Stimulated activated naive CD8-positive, alpha-beta T cell treated with anti-CD3 and anti-CD28 coated beads, Interleukin-15, amount 100 ng/mL, for 72 hours (primary cell): ENCODE data around the gene PLCB1.

Experiments
- ATAC-seq: fragments of 150-1000 bp; cut with Tn5 transposase; 2 replicates; pipeline ENCODE4 v1.10.0; 2021; ENCODE audit warnings: mild to moderate bottlenecking, moderate library complexity
- DNase-seq, 2 donors: peaks; one replicate each; pipeline ENCODE4 v3.0.0; 2021 to 2022
- H3K27ac Mint-ChIP-seq, 2 donors: one replicate each; pipeline ENCODE4 v1.8.0; 2022; ENCODE audit warnings: mild to moderate bottlenecking in 2 of 2, mixed read lengths in 2 of 2, moderate library complexity in 2 of 2
- H3K27me3 Mint-ChIP-seq: one replicate; pipeline ENCODE4 v1.8.0; 2022; ENCODE audit warnings: mixed read lengths
- H3K4me1 Mint-ChIP-seq: one replicate; pipeline ENCODE4 v1.8.0; 2022; ENCODE audit warnings: mild to moderate bottlenecking, mixed read lengths
- H3K4me3 Mint-ChIP-seq, 2 donors: one replicate each; pipeline ENCODE4 v1.8.0; 2022; ENCODE audit warnings: mild to moderate bottlenecking in 2 of 2, mixed read lengths in 2 of 2, moderate library complexity in 1 of 2
- H3K9me3 Mint-ChIP-seq, 2 donors: one replicate each; pipeline ENCODE4 v1.8.0; 2022; ENCODE audit warnings: mixed read lengths in 2 of 2

Gene PLCB1

DNA sequence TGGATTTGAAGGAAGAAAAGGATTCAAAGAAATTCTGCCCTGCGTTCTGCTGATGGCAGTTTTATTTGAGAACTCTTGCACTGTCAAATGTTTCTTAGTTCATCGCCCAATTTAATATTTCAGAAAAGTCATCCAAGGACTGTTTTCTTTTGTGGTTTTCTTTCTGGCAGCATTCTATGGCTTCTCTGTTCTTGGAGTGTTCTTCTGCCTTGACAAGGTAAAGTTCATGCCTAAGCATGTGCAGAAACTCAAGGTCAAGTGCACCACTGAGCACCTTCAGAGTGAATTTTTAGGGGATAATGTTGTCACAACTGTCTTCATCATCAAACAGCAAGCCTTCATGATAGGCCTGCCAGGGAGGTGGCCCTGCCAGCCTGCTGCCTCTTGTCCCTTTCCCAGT lies 225.6 kb downstream of the PLCB1 start:
- Mint-ChIP-seq H3K27ac (no peak overlapping the region), H3K27me3 (no peaks in the 10 kb centered on the region), H3K4me1 (no peaks in the 10 kb centered on the region), H3K4me3 (no peak overlapping the region), H3K9me3 (no peaks in the 10 kb centered on the region)
- ATAC-seq (no peak), DNase-seq (no peak)

DNA sequence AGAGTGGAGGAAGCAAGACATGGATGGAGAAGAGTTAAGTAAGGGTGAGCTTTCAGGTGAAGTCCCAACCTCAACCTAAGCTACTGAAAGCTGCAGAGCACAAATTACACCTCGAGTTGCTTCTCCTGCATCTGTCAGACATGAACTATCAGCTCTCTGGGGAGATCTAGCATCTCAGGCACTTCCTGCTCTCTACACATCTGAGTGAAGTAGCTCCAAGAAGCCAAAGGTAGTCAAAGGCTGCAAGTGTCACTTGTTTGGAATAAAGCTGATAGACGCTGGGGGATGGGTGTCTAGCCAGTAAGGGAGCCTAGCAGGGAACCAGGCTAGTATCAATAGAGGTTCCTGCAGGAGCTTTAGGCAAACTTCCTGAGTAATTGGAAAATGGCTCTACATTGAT lies 228.0 kb downstream of the PLCB1 start:
- no peaks in the 10 kb centered on the region for H3K27me3 Mint-ChIP-seq
- H3K4me3 Mint-ChIP-seq: no peak overlapping the region
- ATAC-seq: no peak

DNA sequence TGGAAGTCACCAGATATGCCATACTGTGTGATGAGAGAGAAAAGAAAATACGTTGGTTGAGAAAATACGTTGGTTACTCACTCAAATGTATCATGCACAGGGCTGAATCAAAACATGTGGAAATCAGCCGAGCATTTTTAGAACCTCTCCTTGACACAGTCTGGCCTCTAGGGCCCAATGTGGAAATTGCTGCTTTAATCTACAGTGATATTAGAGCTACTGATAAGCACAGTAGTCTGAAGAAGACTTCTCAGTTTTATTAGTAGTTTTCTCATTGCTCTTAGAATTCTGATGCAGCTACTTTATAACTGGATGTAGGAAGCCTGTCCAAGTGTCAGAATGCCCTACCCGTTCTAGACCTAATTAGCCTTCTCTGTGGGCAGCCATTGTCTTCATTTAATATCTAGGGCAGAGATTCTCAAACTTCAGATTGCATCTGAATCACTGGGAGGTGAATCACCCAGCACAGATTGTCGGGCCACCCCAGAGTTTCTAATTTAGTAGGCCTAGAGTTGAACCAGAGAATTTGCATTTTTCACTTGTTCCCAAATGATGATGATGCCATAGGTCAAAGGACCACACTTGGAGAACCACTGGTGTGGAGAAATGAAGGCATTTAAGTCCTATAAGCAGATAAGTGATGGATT lies 229.1 kb downstream of the PLCB1 start:
- Mint-ChIP-seq H3K27ac (no peak overlapping the region), H3K4me1 (no peaks in the 10 kb centered on the region), H3K27me3 (no peaks in the 10 kb centered on the region), H3K4me3 (no peak overlapping the region), H3K9me3 (no peaks in the 10 kb centered on the region)
- DNase-seq: peak in 1 of 2 donors; percentile 12
- ATAC-seq: peak; percentile 71

More for the DNA sequence above, 228.0 kb downstream of the PLCB1 start:
- H3K4me1 Mint-ChIP-seq: no peaks in the 10 kb centered on the region
- no peaks in the 10 kb centered on the region for H3K9me3 Mint-ChIP-seq
- no peak for DNase-seq
- no peak overlapping the region for H3K27ac Mint-ChIP-seq

DNA sequence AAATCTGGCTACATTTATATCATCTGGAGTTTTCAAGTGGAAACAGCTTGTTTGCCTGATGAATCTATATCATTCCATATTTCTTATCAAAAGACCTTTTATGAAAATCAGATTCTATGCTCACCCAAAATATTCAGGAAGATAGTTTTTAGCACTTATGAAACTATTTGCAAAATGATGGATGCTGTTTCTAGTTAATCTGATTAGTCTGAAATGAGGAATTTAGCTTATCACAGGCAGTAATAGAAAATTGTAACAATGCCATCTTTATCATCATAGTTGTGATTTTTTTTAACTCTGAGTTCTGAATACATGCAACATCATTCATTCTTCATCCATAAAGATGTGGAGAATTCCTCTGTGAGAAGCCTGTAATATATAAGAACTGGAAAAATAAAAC lies 229.7 kb downstream of the PLCB1 start:
- DNase-seq (no peak), ATAC-seq (no peak)
- Mint-ChIP-seq H3K27me3 (no peaks in the 10 kb centered on the region), H3K9me3 (no peaks in the 10 kb centered on the region), H3K27ac (no peak overlapping the region), H3K4me1 (no peaks in the 10 kb centered on the region), H3K4me3 (no peak overlapping the region)

DNA sequence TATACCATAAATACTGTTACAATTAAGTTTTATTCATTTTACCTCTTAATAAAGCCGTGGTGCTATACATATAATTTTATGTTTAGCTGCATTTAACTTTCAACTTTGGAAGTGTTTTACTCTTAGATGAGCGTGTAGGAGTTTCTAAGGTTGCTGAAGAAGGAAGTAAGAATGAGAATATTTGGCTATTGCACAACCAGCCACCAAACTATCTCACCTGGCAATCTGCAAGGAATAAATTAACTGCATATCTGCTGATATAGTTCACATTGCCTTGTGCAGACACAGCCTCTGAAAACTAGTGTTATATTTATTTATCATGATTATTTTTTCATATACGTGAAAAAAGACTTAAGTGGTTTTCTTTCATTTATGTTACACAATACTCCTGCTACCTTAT lies 230.4 kb downstream of the PLCB1 start:
- ATAC-seq (no peak), DNase-seq (no peak)
- no peaks in the 10 kb centered on the region for H3K4me1 Mint-ChIP-seq
- H3K9me3 Mint-ChIP-seq: no peaks in the 10 kb centered on the region
- no peak overlapping the region for H3K27ac Mint-ChIP-seq
- H3K4me3 Mint-ChIP-seq: no peak overlapping the region
- no peaks in the 10 kb centered on the region for H3K27me3 Mint-ChIP-seq

DNA sequence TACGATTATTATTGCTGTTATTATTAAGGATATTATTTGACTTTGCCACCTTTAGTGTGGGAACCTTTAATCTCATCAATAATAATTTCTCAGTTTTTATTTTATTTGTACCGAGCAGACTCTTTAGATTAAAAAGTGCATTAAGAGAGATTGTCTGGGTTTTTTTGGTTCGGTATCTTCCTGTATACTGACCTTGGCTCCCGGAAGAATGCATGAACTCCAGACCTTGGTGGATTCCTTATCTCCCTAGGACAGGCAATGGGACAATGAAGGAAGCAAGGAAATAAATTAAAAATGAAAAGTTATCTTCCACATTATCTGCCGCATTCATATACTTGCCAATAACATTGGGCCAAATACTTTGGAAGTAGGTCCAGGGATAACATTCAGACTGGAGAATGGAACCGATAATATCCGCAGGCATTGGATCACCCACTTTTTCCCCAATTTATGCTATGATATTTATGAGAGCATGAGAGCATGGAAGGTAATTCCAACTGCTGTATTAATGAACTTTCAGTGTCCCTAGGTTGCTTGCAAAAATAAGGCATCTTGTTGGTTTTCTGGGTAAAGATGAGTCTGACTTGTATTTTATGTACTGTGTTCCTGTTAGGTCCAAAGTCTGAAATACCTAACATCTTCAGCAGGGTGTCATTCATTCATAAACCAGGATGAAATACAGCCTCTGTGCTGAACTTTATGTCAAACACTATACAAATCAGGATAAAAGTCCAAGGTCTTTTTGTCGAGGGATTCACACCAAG lies 232.1 kb downstream of the PLCB1 start:
- H3K4me1 Mint-ChIP-seq: peaks cover 3% of the 10 kb centered on the region
- H3K27ac Mint-ChIP-seq: no peak overlapping the region
- no peaks in the 10 kb centered on the region for H3K9me3 Mint-ChIP-seq
- no peak overlapping the region for H3K4me3 Mint-ChIP-seq
- no peak for DNase-seq
- no peak for ATAC-seq
- H3K27me3 Mint-ChIP-seq: no peaks in the 10 kb centered on the region

DNA sequence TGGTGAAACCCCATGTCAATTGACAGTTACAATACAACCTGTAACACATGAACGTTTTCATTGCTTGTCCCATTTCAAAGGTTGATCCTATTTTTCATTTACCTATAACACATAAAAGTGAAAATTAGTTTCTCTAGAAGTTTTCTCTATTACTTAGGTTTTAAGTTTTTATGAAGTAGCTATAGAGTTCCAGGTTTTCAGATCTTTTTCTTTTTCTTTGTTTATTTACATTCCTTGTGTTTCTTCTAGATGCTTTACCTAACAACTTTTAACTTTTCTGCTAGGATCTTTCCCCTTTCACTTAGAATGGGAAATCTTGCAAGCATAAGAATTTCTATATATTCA lies 232.6 kb downstream of the PLCB1 start:
- H3K27me3 Mint-ChIP-seq: no peaks in the 10 kb centered on the region
- no peak overlapping the region for H3K4me3 Mint-ChIP-seq
- H3K9me3 Mint-ChIP-seq: no peaks in the 10 kb centered on the region
- peaks cover 6% of the 10 kb centered on the region for H3K4me1 Mint-ChIP-seq
- no peak for ATAC-seq
- no peak overlapping the region for H3K27ac Mint-ChIP-seq
- DNase-seq: no peak

DNA sequence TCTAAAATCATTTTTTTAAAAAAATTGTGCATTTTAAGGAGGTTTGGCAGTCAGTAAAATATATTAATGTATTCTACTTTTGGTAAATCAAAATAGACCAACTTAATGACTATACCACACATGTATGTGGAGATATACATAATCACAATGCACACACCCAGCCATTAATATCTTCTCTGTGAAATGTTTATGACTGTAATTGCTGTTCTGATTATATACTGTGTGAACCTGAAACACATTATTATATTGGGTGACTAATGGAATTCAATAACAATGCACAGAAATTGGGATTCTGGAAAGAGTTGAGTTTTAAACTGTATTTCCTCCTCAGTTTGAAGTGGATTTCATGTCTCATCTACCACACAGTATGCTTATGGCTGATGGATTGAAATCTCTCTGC lies 233.6 kb downstream of the PLCB1 start:
- Mint-ChIP-seq H3K4me3 (no peak overlapping the region), H3K27ac (no peak overlapping the region), H3K4me1 (peaks cover 11% of the 10 kb centered on the region), H3K27me3 (no peaks in the 10 kb centered on the region), H3K9me3 (no peaks in the 10 kb centered on the region)
- no peak for DNase-seq
- no peak for ATAC-seq

DNA sequence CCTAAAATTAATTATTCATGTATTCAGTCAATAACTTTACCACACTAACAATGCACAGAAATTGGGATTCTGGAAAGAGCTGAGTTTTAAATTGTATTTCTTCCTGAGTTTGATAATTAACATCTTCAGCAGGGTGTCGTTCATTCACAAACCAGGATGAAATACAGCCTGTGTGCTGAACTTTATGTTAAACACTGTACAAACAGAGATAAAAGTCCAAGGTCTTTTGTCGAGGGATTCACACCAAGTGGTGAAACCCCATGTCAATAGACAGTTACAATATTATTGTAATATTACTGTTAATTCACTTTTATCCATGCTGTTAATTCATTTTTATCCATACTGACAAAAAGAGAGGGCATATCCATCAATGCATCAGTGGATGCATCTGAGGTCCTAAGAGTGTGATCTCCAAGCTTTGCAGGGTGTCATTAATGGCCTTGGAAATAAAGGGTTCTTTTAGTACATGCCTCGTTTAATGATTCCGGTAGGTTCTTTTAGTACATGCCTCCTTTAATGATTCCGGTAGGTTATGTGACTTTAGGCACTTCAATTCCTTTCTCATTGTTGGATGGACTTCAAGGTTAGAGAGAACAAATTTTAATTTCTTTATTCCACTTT lies 234.3 kb downstream of the PLCB1 start:
- no peaks in the 10 kb centered on the region for H3K27me3 Mint-ChIP-seq
- DNase-seq (no peak), ATAC-seq (no peak)
- no peaks in the 10 kb centered on the region for H3K9me3 Mint-ChIP-seq
- peaks cover 11% of the 10 kb centered on the region for H3K4me1 Mint-ChIP-seq
- H3K4me3 Mint-ChIP-seq: no peak overlapping the region
- H3K27ac Mint-ChIP-seq: no peak overlapping the region

DNA sequence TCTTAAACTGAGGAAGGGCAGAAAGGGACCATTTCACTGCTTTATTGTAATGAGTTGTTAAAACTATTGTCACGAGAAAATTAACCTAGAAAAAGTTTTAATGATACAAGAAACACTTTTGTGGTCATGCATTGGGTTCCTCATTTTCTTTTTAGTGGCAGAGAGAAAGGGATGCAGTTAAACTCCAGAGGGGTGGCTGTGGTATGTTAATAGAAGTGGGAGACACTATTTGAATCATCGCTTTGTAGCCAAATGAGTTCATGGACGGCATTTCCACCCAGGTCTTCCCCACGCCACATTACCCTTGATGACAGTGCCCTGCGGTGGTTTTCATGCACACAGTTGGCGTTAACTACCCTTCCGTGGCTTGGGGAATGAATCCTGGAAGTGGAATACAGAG lies 235.6 kb downstream of the PLCB1 start:
- Mint-ChIP-seq H3K4me1 (peaks cover 11% of the 10 kb centered on the region), H3K4me3 (no peak overlapping the region), H3K9me3 (no peaks in the 10 kb centered on the region), H3K27me3 (no peaks in the 10 kb centered on the region), H3K27ac (no peak overlapping the region)
- DNase-seq (no peak), ATAC-seq (no peak)

DNA sequence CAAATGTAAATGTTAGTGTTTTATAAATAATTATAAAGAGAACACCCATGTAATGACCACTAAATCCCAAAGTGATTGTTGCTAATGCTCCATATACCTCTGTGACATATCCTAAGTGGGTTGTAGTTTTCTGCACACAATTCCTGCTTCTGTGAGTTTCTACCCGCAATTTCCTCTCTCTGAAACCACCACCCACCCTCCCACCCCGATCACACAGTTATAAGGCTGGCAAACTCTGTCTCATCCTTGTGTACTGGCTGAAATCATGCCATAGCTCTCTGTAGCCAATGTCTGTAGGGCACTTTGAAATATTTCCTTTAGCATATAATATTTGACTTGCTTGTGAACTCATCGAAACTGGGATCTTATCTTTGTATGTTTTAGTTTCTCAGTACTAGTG lies 236.6 kb downstream of the PLCB1 start:
- Mint-ChIP-seq H3K4me3 (no peak overlapping the region), H3K27ac (no peak overlapping the region), H3K27me3 (no peaks in the 10 kb centered on the region), H3K9me3 (no peaks in the 10 kb centered on the region), H3K4me1 (peaks cover 11% of the 10 kb centered on the region)
- no peak for ATAC-seq
- DNase-seq: no peak

DNA sequence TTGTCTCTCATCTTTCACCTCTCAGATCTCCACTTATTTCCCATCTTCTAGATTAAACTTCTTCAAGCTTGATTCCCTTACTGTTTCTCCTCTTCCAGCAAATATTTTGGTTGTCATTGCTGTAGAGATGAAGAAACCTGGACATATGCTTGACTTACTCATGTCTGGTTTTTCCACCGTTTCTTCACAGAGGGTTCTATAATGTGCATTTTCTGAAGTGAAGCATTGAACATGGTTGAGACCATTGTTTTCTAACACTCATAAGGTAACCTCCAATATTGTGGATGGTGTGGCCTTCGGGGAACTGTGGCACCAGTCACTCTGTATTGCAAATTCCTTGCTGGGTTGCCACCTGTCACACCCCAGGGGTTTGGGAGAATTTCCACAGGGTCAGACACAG lies 237.2 kb downstream of the PLCB1 start:
- no peaks in the 10 kb centered on the region for H3K9me3 Mint-ChIP-seq
- no peaks in the 10 kb centered on the region for H3K27me3 Mint-ChIP-seq
- no peak for DNase-seq
- H3K4me3 Mint-ChIP-seq: no peak overlapping the region
- no peak overlapping the region for H3K27ac Mint-ChIP-seq
- H3K4me1 Mint-ChIP-seq: peaks cover 11% of the 10 kb centered on the region
- no peak for ATAC-seq

DNA sequence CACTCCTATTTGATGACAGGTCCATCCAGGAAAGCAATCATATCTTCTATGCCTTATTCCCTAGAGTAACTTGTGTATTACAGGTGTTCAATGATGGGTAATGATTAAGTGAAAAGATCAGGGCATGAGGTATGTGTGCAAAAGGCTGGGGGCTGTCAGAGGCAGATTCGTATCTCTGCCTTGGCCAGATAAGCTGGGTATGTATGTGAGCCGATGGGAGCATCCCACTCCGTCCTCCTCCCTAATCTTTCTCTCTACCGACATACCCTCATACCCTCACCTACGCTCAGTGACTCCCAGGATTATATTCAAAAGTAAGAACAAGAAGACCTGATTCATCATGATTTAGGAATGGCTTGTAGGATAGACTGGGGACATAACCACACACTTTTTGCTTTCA lies 238.7 kb downstream of the PLCB1 start:
- no peak for ATAC-seq
- Mint-ChIP-seq H3K27ac (no peak overlapping the region), H3K27me3 (no peaks in the 10 kb centered on the region), H3K9me3 (no peaks in the 10 kb centered on the region), H3K4me1 (peaks cover 11% of the 10 kb centered on the region), H3K4me3 (no peak overlapping the region)
- DNase-seq: no peak

DNA sequence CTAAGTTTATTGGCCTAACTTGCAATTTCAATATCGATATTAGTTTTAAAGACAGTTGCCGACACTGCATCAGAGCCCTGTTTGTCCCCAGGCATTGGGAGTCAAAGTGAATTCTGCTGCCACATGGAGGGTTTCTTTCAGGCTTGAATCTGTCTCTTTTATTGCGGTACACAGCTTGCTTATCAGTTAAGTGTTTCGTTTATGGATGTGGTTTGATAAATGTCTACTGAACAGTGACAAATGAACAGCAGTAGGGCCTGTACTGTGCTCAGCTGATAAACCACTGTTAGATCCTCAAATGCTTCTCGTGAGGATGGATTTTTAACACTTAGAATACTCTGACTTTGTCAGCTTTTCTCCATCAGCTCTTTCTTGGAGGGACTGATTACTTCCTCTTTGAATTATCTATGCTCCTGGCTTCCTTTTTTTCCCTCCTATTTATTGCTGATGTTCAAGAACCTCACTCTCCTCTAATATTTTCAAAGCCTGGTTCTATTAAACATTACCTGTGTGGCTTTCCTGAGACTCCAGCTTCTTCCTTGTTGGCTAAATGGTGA lies 240.8 kb downstream of the PLCB1 start:
- no peak overlapping the region for H3K27ac Mint-ChIP-seq
- H3K27me3 Mint-ChIP-seq: no peaks in the 10 kb centered on the region
- no peak for DNase-seq
- H3K9me3 Mint-ChIP-seq: no peaks in the 10 kb centered on the region
- no peak for ATAC-seq
- H3K4me3 Mint-ChIP-seq: no peak overlapping the region
- H3K4me1 Mint-ChIP-seq: peaks cover 11% of the 10 kb centered on the region

DNA sequence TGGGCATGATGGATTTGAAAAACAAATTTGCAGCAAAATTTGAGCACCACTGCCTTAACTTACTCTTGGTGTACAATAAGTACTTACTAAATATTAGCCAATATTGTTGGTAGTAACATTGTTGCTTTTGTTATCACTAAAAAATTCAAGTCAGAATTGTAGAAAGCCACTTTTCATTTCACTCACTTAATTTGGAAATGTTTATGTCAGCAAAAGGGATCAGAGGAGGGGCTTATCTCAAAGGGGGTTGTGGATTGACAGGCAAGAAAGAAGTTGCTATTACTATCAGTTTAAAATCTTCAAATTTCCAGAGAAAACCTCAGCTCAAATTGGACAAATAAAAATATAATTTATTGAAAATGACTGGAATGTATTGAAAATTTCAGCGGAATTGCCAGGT lies 241.5 kb downstream of the PLCB1 start:
- H3K27me3 Mint-ChIP-seq: no peaks in the 10 kb centered on the region
- no peak overlapping the region for H3K4me3 Mint-ChIP-seq
- H3K4me1 Mint-ChIP-seq: peaks cover 11% of the 10 kb centered on the region
- H3K9me3 Mint-ChIP-seq: no peaks in the 10 kb centered on the region
- DNase-seq (no peak), ATAC-seq (no peak)
- no peak overlapping the region for H3K27ac Mint-ChIP-seq

DNA sequence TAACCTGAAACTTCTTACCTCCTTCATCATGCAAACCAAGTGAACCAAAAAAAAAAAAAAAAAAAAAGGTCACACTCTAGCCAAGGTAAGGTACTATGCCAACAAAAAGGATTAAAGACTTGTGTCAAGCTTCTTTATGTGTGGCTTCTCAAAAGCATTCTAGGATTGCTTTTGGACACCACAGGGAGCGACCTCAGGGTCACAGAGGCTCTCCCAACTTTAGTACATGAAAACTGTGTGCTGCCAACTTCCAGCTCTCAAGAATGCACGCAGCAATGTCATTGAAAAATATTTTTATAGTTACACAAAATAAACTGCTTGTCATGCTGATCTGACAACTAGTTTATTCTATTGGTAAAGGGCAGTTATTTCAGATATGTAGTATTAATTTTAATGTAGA lies 243.8 kb downstream of the PLCB1 start:
- DNase-seq (no peak), ATAC-seq (no peak)
- no peak overlapping the region for H3K27ac Mint-ChIP-seq
- H3K27me3 Mint-ChIP-seq: no peaks in the 10 kb centered on the region
- no peak overlapping the region for H3K4me3 Mint-ChIP-seq
- no peaks in the 10 kb centered on the region for H3K4me1 Mint-ChIP-seq
- H3K9me3 Mint-ChIP-seq: peaks cover 0 to 8% of the 10 kb centered on the region in 2 donors
